HG03432 (cell line): ENCODE data around the gene RAB40B.
"Not testable (repeated sequence)": the region's sequence is repeated elsewhere in the genome, so short reads cannot be mapped to it uniquely, and the experiment has no call there.

Experiments
- ATAC-seq: cut with Tn5 transposase; IDR thresholded peaks from one replicate; pipeline ENCODE4 v1.9.1; 2021; ENCODE audit warnings: mild to moderate bottlenecking, moderate library complexity; ENCODE audit not compliant: unreplicated experiment

RAB40B gene, protein sequence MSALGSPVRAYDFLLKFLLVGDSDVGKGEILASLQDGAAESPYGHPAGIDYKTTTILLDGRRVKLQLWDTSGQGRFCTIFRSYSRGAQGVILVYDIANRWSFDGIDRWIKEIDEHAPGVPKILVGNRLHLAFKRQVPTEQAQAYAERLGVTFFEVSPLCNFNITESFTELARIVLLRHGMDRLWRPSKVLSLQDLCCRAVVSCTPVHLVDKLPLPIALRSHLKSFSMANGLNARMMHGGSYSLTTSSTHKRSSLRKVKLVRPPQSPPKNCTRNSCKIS

DNA sequence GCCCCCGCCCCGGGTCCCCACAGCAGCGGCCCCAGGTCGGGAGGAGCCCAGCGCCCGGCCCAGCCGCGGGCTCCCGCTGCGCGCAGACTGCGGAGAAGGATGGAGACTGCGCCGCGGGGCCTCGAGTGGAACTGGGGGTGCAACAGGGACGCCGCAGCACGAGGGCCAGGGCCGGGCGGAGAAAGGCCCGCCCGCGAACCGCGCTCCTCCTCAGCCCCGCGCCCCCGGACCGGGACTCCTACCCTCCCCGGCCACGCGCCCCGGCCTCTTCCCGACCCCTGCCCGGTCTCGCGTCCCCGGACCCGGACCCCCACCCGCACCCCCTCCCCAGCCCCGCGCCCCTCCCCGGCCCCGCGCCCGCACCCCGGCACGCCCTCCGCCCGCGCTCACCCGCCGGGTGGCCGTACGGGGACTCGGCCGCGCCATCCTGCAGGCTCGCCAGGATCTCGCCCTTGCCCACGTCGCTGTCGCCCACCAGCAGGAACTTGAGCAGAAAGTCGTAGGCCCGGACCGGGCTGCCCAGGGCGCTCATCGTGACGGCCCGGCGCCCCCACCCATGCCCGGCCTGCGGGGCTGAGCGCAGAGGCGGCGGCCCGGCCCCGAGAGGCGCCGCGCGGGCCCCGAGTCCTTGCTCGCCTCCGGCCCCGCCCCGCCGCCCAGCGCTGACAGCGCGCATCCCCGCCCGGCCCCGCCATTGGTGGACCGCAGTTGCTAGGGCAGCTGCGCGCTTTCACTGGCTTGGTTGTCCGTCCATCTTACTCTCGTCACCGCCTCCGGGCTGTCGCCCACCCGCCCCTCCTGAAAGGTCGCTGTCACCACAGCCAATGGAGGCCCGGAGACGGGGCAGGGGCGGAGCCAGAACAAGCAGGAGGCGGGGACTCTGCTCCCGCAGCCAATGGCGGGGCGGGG, at the start of gene RAB40B:
Gene RAB40B, minus strand, starts transcription at position 634 of the 909 bp plus-strand sequence. Its CDS starts 102 bp downstream, at position 532.
- peak; percentile 92 for ATAC-seq

DNA sequence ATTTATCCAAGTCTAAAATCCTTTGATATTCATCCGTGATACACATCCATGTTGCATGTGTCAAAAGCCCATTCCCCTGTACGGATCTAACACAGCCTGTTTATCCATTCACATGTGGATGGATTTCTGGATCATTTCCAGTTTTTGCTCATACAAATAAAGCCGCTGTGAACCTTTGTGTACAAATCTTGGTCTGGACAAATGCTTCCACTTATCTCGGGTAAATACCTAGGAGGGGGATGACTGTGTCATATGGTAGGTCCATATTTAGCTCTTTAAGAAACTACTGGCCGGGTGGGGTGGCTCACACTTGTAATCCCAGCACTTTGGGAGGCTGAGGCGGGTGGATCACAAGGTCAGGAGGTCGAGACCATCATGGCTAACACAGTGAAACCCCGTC, 47.0 kb upstream of the RAB40B start:
- ATAC-seq: no peak

DNA sequence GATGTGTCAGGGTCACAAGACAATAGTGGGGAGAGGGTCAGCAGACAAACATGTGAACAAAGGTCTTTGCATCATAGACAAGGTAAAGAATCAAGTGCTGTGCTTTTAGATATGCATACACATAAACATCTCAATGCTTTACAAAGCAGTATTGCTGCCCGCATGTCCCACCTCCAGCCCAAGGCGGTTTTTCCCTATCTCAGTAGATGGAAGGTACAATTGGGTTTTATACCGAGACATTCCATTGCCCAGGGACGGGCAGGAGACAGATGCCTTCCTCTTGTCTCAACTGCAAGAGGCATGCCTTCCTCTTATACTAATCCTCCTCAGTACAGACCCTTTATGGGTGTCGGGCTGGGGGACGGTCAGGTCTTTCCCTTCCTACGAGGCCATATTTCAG, 46.2 kb upstream of the RAB40B start:
- ATAC-seq: not testable (repeated sequence)

DNA sequence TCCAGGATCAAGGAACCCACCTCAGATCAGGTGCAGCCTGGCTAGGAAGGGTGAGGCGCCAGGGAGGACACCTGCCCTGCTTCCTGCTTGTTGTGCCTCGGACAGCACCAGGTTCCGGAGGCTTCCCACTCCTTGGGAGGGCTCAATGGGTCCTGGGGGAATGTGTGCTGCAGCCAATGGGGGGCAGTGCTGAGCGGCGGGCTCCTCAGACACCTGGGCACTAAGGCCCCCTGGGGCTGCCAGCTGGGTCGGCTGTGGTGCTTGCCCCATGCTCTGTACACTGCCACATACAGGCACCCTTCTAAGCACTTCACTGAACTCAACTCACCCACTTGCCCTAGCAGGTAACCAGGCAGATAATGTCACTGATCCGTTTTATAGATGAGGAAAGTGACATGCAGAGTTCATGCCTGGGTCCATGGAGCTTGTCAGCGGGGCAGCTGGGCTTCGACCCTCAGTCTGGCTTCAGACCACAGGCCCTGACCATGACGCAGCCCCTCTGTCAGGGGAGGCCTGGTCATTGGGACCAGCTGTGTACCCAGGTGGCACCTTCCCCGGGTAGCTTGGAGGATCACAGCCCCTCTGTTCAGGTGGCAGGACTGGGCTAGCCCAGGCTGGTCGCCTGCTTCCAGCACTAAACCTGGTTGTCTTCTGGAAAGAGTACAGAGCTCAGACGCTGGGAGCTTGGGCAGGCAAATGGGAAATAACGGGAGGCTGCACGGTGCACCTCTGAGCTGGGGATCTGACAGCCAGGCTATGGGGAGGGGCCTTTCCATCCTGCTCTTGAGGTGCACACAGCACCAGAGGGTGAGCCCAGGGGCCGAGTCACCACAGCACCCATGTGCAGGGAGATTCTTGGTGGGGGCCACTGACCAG, 45.1 kb upstream of the RAB40B start:
- ATAC-seq: no peak

DNA sequence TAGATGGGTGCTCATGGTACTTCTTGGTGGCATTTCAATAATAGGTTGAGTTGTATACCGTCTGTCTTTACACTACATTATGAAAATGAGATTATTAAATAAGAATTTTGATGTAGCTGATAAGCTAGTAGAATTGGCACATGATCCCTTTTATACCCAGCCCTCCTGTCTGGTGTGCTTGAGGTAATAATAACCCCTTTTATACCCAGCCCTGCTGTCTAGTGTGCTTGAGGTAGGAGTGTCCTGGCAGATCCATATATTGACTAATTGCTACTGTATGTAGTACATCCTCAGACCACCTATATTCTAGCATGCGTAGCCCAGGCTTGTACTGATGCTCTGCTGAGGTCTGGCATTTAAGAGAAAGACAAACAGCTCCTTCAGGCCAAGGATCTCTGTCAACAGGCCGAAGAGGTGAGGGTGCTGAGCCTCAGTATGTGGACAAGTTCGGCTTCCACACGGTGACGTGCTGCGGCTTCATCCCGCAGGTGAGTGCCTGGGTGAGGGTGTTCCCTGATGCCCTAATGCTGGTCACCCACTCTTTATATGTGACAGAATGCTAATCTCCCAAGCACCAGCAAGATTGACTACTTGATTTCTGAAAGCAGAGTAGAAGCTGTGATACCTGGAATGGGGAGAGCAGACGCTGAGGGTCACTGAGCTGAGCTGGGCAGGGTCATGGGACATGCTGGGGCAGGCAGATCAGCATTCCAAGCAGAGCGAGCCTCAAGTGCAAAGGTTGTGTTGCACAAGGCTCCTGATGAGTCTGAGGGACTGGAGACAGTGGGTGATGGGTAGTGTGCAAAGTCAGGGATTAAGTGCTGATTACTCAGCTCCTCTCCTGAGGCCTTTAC, 42.6 kb upstream of the RAB40B start:
- ATAC-seq: no peak

DNA sequence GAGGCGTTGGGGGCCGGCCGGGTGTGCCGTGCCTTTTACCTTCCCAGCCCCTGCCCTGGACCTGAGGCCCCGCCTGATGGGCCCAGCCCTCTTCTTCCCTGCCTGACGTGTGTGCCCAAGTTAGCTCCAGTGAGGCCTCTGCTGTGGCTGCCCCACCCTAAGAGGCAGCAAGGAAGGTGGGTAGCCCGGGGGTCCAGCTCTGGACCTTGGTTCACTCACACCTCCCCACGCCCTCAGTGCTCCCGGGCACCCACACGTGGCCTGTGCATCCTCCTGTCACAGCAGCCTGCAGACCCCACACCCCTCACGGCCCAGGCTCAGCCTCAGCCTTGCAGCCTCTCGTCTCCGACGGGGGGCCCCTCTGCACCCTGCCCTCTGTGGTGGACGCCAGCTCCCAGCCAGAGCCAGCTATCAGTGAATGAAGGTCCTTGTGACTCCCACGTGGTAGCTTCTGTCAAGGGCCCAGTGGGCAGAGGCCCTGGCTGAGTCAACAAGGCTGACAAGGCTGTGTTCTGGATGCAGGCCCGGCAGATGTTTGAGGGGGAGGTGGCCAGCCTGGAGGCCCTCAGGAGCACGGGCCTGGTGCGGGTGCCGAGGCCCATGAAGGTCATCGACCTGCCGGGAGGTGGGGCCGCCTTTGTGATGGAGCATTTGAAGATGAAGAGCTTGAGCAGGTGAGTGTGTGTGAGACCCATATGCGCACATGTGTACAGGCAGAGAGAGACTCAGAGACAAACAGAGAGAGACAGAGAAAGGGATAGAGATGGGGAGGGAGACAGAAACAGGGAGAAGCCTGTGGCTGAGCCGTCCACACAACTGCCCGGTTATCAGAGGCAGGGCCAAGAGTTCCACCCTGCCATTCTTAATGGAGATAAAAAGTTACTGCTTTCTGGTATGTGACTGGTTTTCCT, 39.7 kb upstream of the RAB40B start:
- no peak for ATAC-seq

DNA sequence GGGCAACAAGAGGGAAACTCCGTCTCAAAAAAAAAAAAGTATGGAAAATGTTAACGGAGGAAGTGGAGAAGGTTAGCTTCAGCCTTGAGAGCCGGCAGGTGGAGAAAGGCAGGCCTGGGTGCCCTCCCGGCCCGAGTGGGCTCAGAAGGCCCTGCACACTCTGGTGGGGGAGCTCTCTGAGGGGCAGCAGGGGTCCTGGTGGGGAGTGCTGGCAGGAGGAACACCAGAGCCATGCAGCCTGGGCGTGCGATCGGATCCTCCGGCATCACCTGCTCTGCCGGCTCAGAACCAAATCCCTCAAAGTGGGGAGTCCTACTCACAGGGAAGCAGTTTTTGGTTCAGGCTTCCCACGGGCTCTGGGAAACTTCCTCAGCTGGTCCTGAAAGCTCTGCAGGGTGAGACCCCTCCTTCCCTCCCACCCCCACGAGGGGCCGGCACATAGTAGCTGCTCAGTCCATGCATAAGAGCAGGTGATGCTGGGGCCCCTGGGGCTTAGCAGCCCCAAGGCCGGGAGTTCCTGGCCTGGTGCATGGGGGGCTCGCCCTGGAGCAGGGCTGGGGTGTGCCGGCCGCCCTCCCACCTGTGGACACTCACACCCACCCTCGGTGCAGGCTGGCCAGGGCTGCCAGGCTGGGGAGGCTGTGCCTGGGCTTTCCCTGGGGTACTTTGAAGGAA, 38.1 kb upstream of the RAB40B start:
- ATAC-seq: no peak

DNA sequence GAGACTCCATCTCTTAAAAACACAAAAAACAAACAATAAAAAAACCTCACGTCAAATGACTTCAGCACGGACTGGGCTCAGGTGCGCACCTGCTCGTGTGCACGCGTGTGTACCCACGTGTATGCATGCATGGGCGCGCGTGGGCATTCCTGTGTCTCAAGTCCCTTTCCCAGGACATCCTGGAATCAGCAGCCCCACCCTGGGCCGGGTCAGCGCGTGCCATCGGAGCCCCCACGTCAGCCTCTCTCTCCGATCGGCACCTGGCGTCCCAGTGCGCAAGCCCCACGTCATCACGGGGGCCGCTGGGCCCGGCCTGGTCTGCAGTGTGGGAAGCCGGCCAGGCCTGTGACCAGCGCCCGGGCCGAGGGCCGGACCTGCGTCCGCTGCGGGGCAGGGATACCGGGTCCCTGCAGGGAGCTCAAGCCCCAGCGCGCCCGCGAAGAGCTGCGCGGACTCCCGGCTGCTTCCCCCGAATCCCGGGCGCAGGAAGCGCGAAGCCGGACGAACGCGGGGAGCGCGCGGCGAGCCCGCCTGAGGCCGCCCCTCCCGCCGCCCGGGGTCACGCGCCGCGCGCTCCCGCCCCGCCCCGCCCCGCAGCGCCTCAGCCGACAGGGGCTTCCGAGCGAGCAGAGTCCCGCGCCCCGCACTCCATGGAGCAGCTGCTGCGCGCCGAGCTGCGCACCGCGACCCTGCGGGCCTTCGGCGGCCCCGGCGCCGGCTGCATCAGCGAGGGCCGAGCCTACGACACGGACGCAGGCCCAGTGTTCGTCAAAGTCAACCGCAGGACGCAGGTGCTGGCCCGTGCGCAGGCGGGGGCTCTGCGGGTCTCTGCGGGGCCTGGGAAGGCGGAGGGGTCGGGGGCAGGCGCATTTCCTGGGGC, 36.7 kb upstream of the RAB40B start, which contains the start of gene FN3K:
Gene FN3K, plus strand, starts transcription at position 629 of the 880 bp plus-strand sequence. Its CDS starts 22 bp downstream, at position 651.
- no peak for ATAC-seq

DNA sequence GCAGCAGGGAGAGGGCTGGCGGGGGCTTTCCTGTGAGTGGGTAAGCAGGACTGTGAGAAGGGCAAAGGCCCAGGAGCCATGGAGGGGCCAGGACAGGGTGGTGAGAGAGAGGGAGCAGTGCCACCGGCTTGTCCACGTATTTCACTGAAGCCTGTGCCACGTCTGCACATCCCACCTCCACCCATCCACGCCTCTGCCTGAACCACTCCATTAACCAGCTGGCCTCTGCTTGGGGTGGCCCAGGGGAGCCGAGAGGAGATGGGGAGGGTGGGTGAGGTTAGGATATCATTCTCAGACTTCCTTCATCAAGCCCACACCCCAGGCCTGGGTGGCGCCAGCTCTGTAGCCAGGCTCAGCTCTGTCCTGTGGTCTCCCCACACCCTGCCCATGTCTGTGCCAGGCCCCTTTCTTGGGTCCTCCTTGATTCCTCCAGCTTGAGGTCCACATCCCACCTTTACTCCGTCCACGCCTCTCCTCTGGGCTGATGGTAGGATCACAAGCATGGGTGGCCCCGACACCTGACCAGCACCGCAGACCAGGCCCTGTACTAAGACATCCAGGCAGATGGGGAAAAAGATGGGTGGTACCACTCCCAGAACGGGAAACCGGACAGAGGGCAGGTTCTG, 33.7 kb upstream of the RAB40B start:
- ATAC-seq: no peak

DNA sequence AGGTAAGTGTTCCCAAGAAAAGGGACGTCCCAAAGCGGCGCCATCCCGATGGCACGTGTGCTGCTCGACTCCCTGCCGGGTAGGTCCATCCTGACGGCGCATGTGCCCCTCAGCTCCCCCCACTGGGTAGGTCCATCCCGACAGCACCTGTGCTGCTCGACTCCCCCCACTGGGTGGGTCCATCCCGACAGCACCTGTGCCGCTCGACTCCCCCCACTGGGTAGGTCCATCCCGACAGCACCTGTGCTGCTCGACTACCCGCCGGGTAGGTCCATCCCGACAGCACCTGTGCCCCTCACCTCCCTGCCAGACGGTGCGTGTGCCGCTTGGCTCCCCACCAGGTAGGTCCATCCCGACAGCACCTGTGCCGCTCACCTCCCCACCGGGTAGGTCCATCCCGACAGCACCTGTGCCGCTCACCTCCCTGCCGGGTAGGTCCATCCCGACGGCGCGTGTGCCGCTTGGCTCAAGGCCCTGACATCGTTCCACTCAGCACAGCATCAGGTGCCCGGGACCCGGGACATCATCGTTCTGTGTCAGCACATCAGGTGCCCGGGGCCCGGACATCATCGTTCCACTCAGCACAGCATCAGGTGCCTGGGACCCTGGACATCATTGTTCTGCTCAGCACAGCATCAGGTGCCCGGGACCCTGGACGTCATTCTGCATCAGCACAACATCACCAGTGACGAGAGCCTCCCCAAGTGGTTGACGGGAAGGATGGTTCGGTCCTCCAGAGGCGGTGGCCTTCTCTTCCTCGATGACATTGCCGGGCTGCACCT, 31.2 kb upstream of the RAB40B start:
- no peak for ATAC-seq

DNA sequence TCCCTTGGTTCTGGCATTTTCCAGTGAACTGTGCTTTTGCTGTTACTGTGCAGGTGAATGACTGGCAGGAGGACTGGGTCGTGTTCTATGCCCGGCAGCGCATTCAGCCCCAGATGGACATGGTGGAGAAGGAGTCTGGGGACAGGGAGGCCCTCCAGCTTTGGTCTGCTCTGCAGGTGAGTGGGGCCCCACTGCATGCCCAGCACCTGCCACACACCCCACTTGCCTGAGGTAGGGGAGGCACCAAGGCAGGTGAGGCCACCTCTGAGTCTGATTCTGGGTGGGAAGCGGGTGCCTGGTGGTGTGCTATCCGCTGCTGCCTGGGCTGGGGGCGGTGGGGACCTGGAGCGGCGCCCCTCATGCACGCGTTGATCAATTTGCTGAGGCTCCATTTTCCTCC, 27.9 kb upstream of the RAB40B start:
- ATAC-seq: no peak

DNA sequence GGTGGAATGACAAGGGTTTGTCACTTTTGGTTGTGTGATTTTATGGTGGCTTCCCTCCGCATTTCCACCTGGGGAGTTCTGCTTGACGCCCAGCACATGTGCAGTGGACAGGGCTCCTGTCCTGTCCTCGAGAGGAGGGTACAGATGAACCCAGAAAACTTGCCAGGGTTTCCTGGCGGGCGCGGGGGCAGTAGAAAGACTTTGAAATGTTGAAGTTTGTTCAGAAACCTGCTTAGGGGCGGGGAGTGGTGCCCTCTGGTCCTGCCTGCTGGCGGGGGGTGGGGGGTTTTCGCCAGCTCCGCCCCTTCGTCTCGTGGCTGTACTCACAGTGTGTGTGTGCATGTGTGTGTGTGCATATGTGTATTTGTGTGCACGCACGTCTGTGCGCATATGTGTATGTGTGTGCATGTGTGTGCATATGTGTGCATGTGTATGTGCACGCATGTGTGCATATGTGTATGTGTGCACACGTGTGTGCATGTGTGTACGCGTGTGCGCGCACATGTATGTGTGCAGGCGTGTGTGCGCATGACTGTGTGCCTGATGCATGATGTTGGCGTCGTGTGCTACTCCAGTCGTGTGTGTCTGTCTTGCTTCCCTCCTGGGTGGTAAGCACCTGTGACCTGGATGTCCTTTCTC, 24.8 kb upstream of the RAB40B start:
- ATAC-seq: no peak

DNA sequence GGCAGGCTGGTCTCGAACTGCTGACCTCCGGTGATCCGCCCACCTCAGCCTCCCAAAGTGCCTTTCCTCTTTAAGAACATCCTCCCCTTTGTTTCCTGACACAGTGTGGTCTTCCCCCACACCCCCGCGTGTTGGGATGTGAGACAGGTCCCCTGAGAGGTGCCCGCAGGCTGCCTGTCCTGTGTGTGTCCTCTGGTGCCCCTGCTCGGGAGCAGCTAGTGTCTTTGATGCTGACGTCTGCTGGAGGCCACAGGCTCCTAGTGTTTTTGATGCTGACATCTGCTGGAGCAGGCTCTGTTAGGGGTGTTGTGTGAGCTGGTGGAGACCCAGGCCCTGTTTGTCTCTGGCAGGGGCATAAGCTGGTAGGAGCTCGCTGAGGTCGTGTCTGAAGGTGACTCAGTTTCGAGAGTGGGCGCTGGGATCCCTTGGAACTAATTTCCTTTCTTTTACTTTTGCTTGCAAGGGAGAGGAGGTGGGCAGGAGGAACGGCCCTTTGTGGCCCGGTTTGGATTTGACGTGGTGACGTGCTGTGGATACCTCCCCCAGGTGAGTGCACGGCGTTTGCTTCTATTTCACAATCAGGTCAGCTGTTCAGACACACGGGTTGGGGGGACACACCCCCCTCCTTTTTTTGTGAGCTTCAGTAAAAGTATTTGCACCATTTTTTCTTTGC, 24.0 kb upstream of the RAB40B start:
- ATAC-seq: no peak

DNA sequence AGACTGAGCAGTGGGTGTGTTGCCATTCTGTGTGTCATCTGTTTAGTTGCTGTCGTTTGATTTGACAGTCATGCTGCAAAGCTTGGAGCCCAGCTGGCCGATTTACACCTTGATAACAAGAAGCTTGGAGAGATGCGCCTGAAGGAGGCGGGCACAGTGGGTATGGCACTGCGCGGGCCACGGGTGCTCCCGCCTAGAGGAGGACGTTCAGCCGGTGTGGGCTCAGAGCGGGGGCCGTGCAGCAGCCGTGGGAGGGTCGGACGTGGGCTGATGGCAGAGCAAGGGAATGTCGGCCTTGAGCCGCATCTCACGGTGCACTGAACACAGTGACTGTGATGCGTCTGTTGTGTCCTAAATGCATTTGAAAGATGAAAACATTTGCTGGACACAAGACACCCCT, 21.7 kb upstream of the RAB40B start:
- no peak for ATAC-seq

DNA sequence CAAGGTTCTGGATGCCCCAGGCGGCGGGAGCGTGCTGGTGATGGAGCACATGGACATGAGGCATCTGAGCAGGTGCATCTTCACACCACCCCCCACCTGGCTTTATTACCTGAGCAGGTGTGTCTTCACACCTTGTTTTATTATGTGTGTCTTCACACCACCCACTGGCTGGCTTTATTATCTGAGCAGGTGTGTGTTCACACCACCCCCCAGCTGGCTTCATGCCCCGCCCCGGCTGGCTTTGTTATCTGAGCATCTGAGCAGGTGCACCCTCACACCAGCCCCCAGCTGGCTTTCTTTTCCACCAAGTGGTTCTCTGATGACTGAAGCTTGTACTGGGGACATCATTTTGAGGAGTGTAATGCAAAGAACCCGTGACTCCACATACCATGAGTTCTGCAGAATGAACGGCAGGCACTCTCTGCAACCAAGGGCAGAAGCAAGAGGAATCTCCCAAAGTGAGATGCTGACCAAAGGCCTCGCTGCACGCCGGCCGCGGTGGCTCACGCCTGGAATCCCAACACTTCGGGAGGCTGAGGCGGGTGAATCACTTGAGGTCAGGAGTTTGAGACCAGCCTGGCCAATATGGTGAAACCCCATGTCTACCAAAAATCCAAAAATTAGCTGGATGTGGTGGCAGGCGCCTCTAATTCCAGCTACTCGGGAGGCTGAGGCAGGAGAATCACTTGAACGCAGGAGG, 20.6 kb upstream of the RAB40B start:
- ATAC-seq: no peak
